ENCODE data around the gene B4GALT6. TPM values are rescaled to one million over a fixed set of nuclear protein-coding genes. Genes with fewer than 3 reads are reported as not detected.

The B4GALT6 gene
- total RNA-seq, 1 donor from 2014 or later = 0.32 TPM

- no peak overlapping the region for H3K4me3 ChIP-seq
- H3K27me3 ChIP-seq = no peaks in the 10 kb centered on the region
- H3K4me1 ChIP-seq = no peaks in the 10 kb centered on the region
- no peak for TF ChIP-seq CTCF (IDR thresholded peaks at IDR 0.05)
- H3K36me3 ChIP-seq = no peaks in the 10 kb centered on the region
- no peak overlapping the region for H3K27ac ChIP-seq
- no peaks in the 10 kb centered on the region for H3K9me3 ChIP-seq
- intact Hi-C loops (cut with DNase I) = no loop called here
- DNase-seq (ENCODE audit: low spot score in 2 of 2) = no peak
Observed at GRCh38 chr18:31637445-31637844, 46.9 kb downstream of the B4GALT6 start.

- Histone ChIP-seq H3K36me3 (no peaks in the 10 kb centered on the region), H3K27ac (no peak overlapping the region), H3K4me3 (no peak overlapping the region), H3K27me3 (no peaks in the 10 kb centered on the region), H3K4me1 (no peaks in the 10 kb centered on the region), H3K9me3 (no peaks in the 10 kb centered on the region)
- no peak for TF ChIP-seq CTCF (IDR thresholded peaks at IDR 0.05)
- intact Hi-C loops (cut with DNase I) = no loop called here
- DNase-seq (ENCODE audit: low spot score in 2 of 2) = no peak
Observed at GRCh38 chr18:31636387-31636786, 48.0 kb downstream of the B4GALT6 start.

- H3K36me3 ChIP-seq = no peaks in the 10 kb centered on the region
- H3K4me3 ChIP-seq = no peak overlapping the region
- no peaks in the 10 kb centered on the region for H3K4me1 ChIP-seq
- DNase-seq (ENCODE audit: low spot score in 2 of 2) = no peak
- intact Hi-C loops (cut with DNase I) = no loop called here
- no peaks in the 10 kb centered on the region for H3K9me3 ChIP-seq
- H3K27me3 ChIP-seq = no peaks in the 10 kb centered on the region
- no peak for TF ChIP-seq CTCF (IDR thresholded peaks at IDR 0.05)
- no peak overlapping the region for H3K27ac ChIP-seq
Observed at GRCh38 chr18:31634331-31634713, 50.1 kb downstream of the B4GALT6 start.

GRCh38 chr18:31633392-31634330 is 50.7 kb downstream of the B4GALT6 start:
- no peaks in the 10 kb centered on the region for H3K4me1 ChIP-seq

GRCh38 chr18:31632356-31632755 is 52.0 kb downstream of the B4GALT6 start:
- no peak overlapping the region for H3K4me3 ChIP-seq
- no peak overlapping the region for H3K27ac ChIP-seq
- H3K27me3 ChIP-seq = no peaks in the 10 kb centered on the region
- no peak for TF ChIP-seq CTCF (IDR thresholded peaks at IDR 0.05)
- intact Hi-C loops (cut with DNase I) = no loop called here
- no peaks in the 10 kb centered on the region for H3K4me1 ChIP-seq
- DNase-seq (ENCODE audit: low spot score in 2 of 2) = no peak
- no peaks in the 10 kb centered on the region for H3K9me3 ChIP-seq
- no peaks in the 10 kb centered on the region for H3K36me3 ChIP-seq

More at GRCh38 chr18:31633392-31634330, 50.7 kb downstream of the B4GALT6 start:
- no peak overlapping the region for H3K27ac ChIP-seq
- no peaks in the 10 kb centered on the region for H3K36me3 ChIP-seq
- TF ChIP-seq CTCF (IDR thresholded peaks at IDR 0.05) = no peak
- H3K27me3 ChIP-seq = no peaks in the 10 kb centered on the region
- no peak for DNase-seq (ENCODE audit: low spot score in 2 of 2)
- intact Hi-C loops (cut with DNase I) = no loop called here
- no peak overlapping the region for H3K4me3 ChIP-seq
- H3K9me3 ChIP-seq = no peaks in the 10 kb centered on the region

All from ascending aorta (tissue), 2 donors.